Measurements from ENCODE around the gene CPED1. TPM values are rescaled to one million over a fixed set of nuclear protein-coding genes. Genes with fewer than 3 reads are reported as not detected.

The CPED1 gene
- total RNA-seq, 1 donor from 2014 or later = 0.09 TPM

- POLR2A ChIA-PET = no interaction called here
- H3K4me3 Mint-ChIP-seq = no peak overlapping the region
- H3K4me1 Mint-ChIP-seq = peaks cover 32% of the 10 kb centered on the region
- peaks cover 28% of the 10 kb centered on the region for H3K27me3 Mint-ChIP-seq
- H3K27ac Mint-ChIP-seq = no peak overlapping the region
- no peak for TF ChIP-seq CTCF (IDR thresholded peaks at IDR 0.05)
- no peaks in the 10 kb centered on the region for H3K36me3 Mint-ChIP-seq (ENCODE audit: low read depth)
- intact Hi-C loops (cut with micrococcal nuclease) = no loop called here
- ATAC-seq (ENCODE audit: low read depth) (no peak), DNase-seq (no peak)
- CTCF ChIA-PET = no interaction called here
- no peaks in the 10 kb centered on the region for H3K9me3 Mint-ChIP-seq
Measured at GRCh38 chr7:120991581-120991980, 3.1 kb downstream of the CPED1 start.

DNA sequence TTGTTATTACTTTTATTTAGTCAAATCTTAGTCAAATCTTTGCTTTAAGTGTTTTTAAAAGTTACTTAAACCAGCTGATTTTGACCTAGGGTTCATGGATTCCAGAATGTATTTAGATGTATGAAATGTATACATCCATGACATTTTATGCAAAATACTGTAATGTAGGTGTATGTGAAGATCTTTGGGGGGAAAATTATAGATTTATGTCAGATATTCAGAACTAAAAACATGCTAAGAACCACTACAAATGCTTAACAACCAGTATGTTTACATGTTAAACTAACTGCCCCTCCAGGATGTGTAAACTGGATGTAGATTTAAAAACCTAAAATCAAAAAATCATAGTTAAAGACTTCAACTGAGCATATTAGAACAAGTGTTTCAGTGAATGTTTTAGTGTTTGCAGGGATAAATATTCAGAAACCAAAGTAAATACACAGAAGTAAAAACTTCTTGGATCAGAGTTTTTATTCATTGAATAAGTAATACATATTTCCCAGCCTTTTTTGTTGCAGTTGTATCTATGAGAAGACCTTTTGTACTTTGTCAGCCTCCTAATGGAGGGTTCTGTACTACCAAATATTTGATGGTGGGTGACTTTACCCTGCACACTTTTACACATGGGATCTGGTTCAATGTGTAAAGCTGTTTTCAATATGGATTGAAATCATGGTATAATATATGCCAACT is 3.9 kb downstream of the CPED1 start:
- ATAC-seq (ENCODE audit: low read depth) (no peak), DNase-seq (no peak)
- Mint-ChIP-seq H3K27me3 (peaks cover 28% of the 10 kb centered on the region), H3K36me3 (ENCODE audit: low read depth) (no peaks in the 10 kb centered on the region), H3K27ac (no peak overlapping the region), H3K9me3 (no peaks in the 10 kb centered on the region), H3K4me1 (peaks cover 37% of the 10 kb centered on the region), H3K4me3 (no peak overlapping the region)
- intact Hi-C loops (cut with micrococcal nuclease) = no loop called here
- POLR2A ChIA-PET = no interaction called here
- CTCF ChIA-PET = no interaction called here
- TF ChIP-seq CTCF (IDR thresholded peaks at IDR 0.05) = no peak

GRCh38 chr7:120992965-120993494 is 4.5 kb downstream of the CPED1 start:
- Mint-ChIP-seq H3K4me3 (no peak overlapping the region), H3K36me3 (ENCODE audit: low read depth) (no peaks in the 10 kb centered on the region), H3K27me3 (peaks cover 25% of the 10 kb centered on the region), H3K9me3 (no peaks in the 10 kb centered on the region), H3K4me1 (peaks cover 31% of the 10 kb centered on the region), H3K27ac (no peak overlapping the region)
- POLR2A ChIA-PET = no interaction called here
- CTCF ChIA-PET = no interaction called here
- DNase-seq = no peak
- no peak for ATAC-seq (ENCODE audit: low read depth)
- TF ChIP-seq CTCF (IDR thresholded peaks at IDR 0.05) = no peak
- intact Hi-C loops (cut with micrococcal nuclease) = no loop called here

DNA sequence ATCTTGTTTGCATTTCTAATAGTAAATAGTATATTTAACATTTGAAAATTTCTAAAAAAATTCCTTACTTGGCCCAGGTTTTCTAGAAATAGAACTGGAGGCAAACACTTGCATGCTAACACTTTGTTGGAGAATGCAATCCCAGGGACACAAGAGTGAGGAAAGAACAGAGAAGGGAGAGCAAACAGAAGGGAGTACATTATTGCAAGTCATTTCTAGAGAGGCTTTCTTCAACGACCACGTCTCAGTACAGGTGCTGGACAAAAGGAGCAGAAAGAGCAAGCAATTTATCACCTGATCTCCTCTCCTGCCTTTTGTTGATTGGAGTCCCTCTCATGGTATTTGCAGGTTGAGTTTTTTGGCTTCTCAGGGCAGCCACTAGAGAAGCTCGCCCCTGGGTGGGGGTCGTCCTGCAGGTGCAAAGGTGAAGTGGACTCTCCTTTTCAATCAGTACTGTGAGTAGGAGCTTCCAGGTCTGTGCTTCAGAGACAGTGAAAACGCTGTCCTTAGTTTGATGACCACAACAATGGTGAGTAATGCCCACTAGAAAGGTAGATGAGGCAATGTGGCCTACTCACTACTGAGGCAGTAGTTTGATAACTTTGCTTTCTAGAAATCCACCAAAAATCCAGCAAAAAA is 5.2 kb downstream of the CPED1 start:
- DNase-seq (no peak), ATAC-seq (ENCODE audit: low read depth) (no peak)
- Mint-ChIP-seq H3K27me3 (peaks cover 24% of the 10 kb centered on the region), H3K4me3 (no peak overlapping the region), H3K36me3 (ENCODE audit: low read depth) (no peaks in the 10 kb centered on the region), H3K27ac (no peak overlapping the region), H3K9me3 (no peaks in the 10 kb centered on the region), H3K4me1 (peaks cover 26% of the 10 kb centered on the region)
- intact Hi-C loops (cut with micrococcal nuclease) = no loop called here
- ChIA-PET CTCF (no interaction called here), POLR2A (no interaction called here)
- TF ChIP-seq CTCF (IDR thresholded peaks at IDR 0.05) = no peak

DNA sequence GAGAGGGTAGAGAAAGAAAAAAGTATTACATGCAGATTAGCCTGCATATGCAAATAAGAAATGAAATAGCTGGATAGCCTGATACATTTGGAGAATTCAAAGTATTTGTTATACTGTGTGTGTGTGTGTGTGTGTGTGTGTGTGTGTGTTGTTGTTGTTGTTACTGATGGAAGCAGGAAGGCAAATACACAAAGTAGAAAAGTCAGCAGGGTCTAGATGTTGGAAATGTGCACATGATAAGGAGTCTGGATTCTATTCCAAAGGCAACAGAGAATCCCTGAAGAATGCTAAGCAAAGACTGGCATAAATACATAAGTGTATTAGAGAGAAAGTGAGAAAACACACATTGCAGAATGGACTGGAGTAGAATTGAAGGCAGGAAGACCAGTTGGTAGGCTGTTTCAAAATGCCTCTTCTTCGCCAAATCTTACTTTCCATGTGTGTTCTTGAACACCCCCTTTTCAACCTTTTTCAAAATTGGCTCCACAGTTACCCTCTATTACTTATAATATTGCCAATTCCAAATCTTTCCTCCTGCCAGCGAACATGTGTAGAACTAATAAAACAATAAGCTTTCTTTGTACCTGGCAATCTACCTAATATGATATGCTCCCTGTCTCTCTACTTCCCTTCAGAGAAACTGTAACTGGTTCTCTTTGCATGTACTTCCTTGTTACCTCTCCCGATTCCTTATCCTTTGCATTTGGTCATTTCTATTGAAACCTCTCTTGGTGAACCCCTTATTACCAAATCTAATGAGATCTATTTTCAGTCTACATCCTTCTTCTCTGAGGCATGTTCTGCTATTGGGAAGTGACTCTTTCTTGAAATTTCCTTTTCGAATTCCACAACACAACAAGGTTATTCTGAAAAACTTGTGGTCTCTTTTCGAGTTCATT is 6.2 kb downstream of the CPED1 start:
- peaks cover 20% of the 10 kb centered on the region for H3K4me1 Mint-ChIP-seq
- no peaks in the 10 kb centered on the region for H3K36me3 Mint-ChIP-seq (ENCODE audit: low read depth)
- ChIA-PET CTCF (no interaction called here), POLR2A (no interaction called here)
- no peak for ATAC-seq (ENCODE audit: low read depth)
- intact Hi-C loops (cut with micrococcal nuclease) = no loop called here
- H3K27me3 Mint-ChIP-seq = peaks cover 13% of the 10 kb centered on the region
- no peaks in the 10 kb centered on the region for H3K9me3 Mint-ChIP-seq
- TF ChIP-seq CTCF (IDR thresholded peaks at IDR 0.05) = no peak
- H3K4me3 Mint-ChIP-seq = no peak overlapping the region
- DNase-seq = no peak
- no peak overlapping the region for H3K27ac Mint-ChIP-seq
